Astrocyte (in vitro differentiated cells and primary cell): ENCODE measurements around the gene ASCL2. TPM values are rescaled to one million over a fixed set of nuclear protein-coding genes. Genes with fewer than 3 reads are reported as not detected.

Experiments used
- DNase-seq: peaks from one replicate; pipeline ENCODE4 v3.0.0-alpha.2; 2010; ENCODE audit warnings: low read depth
- FAIRE-seq: peaks from 2 replicates; lab custom pipeline; 2011; peaks lifted over from hg19 to GRCh38; lab: Jason Lieb, UNC
- H2AFZ ChIP-seq: 2 replicates; pipeline ENCODE4 v1.6.0; 2012; ENCODE audit warnings: low read depth, low read length, inconsistent platforms
- H3K27ac ChIP-seq: 2 replicates; pipeline ENCODE4 v1.5.1; 2011; ENCODE audit warnings: low read depth, low read length, inconsistent platforms
- H3K27me3 ChIP-seq: 2 replicates; pipeline ENCODE4 v1.6.0; 2011; ENCODE audit warnings: low read length, inconsistent platforms; ENCODE audit not compliant: insufficient read depth
- H3K36me3 ChIP-seq: 2 replicates; pipeline ENCODE4 v1.5.1; 2011; ENCODE audit warnings: low read length, inconsistent platforms; ENCODE audit not compliant: insufficient read depth
- H3K4me1 ChIP-seq: 2 replicates; pipeline ENCODE4 v1.5.1; 2011; ENCODE audit warnings: low read length, inconsistent platforms; ENCODE audit not compliant: insufficient read depth
- H3K4me2 ChIP-seq: 2 replicates; pipeline ENCODE4 v1.6.0; 2012; ENCODE audit warnings: low read length, inconsistent platforms
- H3K4me3 ChIP-seq: 2 replicates; pipeline ENCODE4 v1.5.1; 2011; ENCODE audit warnings: low read depth, mild to moderate bottlenecking, low read length, inconsistent platforms; ENCODE audit not compliant: insufficient read depth
- H3K79me2 ChIP-seq: 2 replicates; pipeline ENCODE4 v1.6.0; 2012; ENCODE audit warnings: mild to moderate bottlenecking, low read length, inconsistent platforms; ENCODE audit not compliant: insufficient read depth
- H3K9ac ChIP-seq: 2 replicates; pipeline ENCODE4 v1.6.0; 2012; ENCODE audit warnings: mild to moderate bottlenecking, low read length, inconsistent platforms
- H3K9me3 ChIP-seq: 2 replicates; pipeline ENCODE4 v1.5.1; 2012; ENCODE audit warnings: low read depth, mild to moderate bottlenecking, low read length, inconsistent platforms; ENCODE audit not compliant: insufficient read depth
- H4K20me1 ChIP-seq: 2 replicates; pipeline ENCODE4 v1.6.0; 2012; ENCODE audit warnings: low read length, inconsistent platforms; ENCODE audit not compliant: insufficient read depth
- H3K27ac Mint-ChIP-seq: one replicate; pipeline ENCODE4 v1.8.0; 2021; ENCODE audit warnings: mild to moderate bottlenecking, mixed read lengths; ENCODE audit not compliant: unreplicated experiment
- H3K27me3 Mint-ChIP-seq: one replicate; pipeline ENCODE4 v1.8.0; 2021; ENCODE audit warnings: low read depth, mixed read lengths; ENCODE audit not compliant: unreplicated experiment
- H3K36me3 Mint-ChIP-seq: one replicate; pipeline ENCODE4 v1.8.0; 2021; ENCODE audit warnings: low read depth, mixed read lengths; ENCODE audit not compliant: unreplicated experiment
- H3K4me1 Mint-ChIP-seq: one replicate; pipeline ENCODE4 v1.8.0; 2021; ENCODE audit warnings: low read depth, mixed read lengths; ENCODE audit not compliant: unreplicated experiment
- H3K4me3 Mint-ChIP-seq: one replicate; pipeline ENCODE4 v1.8.0; 2021; ENCODE audit warnings: mild to moderate bottlenecking, moderate library complexity, mixed read lengths; ENCODE audit not compliant: unreplicated experiment
- H3K9me3 Mint-ChIP-seq: one replicate; pipeline ENCODE4 v1.8.0; 2021; ENCODE audit warnings: mild to moderate bottlenecking, mixed read lengths; ENCODE audit not compliant: unreplicated experiment
- EZH2 ChIP-seq: IDR thresholded peaks from 2 replicates; pipeline ENCODE4 v1.6.1; 2012; ENCODE audit warnings: mild to moderate bottlenecking, low read length, inconsistent platforms; ENCODE audit not compliant: insufficient read depth
- total RNA-seq: library from RNA; stranded (reverse); gene quantifications from 2 replicates; pipeline ENCODE4 v1.2.1, GENCODE V29; 2021
- TF ChIP-seq, protein P1 (sequence below): IDR thresholded peaks from 2 replicates; pipeline ENCODE4 v1.5.1; 2011; ENCODE audit warnings: low read depth, mild to moderate bottlenecking, inconsistent platforms, low read length, moderate library complexity; ENCODE audit not compliant: insufficient read depth

Gene ASCL2
- total RNA-seq, 1 donor from 2014 or later, result not detected

GRCh38 chr11:2267306-2267850, 3.0 kb downstream of the ASCL2 start:
- H4K20me1 ChIP-seq, result no peaks in the 10 kb centered on the region
- H3K4me1 ChIP-seq, result no peaks in the 10 kb centered on the region
- no peak for TF ChIP-seq EZH2
- TF ChIP-seq, protein P1, sequence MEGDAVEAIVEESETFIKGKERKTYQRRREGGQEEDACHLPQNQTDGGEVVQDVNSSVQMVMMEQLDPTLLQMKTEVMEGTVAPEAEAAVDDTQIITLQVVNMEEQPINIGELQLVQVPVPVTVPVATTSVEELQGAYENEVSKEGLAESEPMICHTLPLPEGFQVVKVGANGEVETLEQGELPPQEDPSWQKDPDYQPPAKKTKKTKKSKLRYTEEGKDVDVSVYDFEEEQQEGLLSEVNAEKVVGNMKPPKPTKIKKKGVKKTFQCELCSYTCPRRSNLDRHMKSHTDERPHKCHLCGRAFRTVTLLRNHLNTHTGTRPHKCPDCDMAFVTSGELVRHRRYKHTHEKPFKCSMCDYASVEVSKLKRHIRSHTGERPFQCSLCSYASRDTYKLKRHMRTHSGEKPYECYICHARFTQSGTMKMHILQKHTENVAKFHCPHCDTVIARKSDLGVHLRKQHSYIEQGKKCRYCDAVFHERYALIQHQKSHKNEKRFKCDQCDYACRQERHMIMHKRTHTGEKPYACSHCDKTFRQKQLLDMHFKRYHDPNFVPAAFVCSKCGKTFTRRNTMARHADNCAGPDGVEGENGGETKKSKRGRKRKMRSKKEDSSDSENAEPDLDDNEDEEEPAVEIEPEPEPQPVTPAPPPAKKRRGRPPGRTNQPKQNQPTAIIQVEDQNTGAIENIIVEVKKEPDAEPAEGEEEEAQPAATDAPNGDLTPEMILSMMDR, result no peak
- H3K9me3 ChIP-seq, result no peaks in the 10 kb centered on the region
- no peaks in the 10 kb centered on the region for H3K36me3 ChIP-seq
- Mint-ChIP-seq H3K4me1 (no peaks in the 10 kb centered on the region), H3K36me3 (no peaks in the 10 kb centered on the region), H3K4me3 (no peak overlapping the region), H3K27me3 (peaks cover 52% of the 10 kb centered on the region), H3K27ac (no peak overlapping the region), H3K9me3 (peaks cover 11% of the 10 kb centered on the region)
- FAIRE-seq, result no peak
- no peak overlapping the region for H3K4me3 ChIP-seq
- no peaks in the 10 kb centered on the region for H3K79me2 ChIP-seq
- peaks cover 28% of the 10 kb centered on the region for H3K27me3 ChIP-seq
- H2AFZ ChIP-seq, result no peak overlapping the region
- no peak overlapping the region for H3K9ac ChIP-seq
- no peak overlapping the region for H3K27ac ChIP-seq
- DNase-seq, result no peak
- no peak overlapping the region for H3K4me2 ChIP-seq

- TF ChIP-seq, protein P1, result no peak
- no peak for TF ChIP-seq EZH2
- Histone ChIP-seq H3K27me3 (peaks cover 22% of the 10 kb centered on the region), H3K27ac (no peak overlapping the region), H3K79me2 (no peaks in the 10 kb centered on the region), H3K4me2 (no peak overlapping the region), H3K4me1 (no peaks in the 10 kb centered on the region), H4K20me1 (no peaks in the 10 kb centered on the region), H3K9ac (no peak overlapping the region), H2AFZ (no peak overlapping the region), H3K36me3 (no peaks in the 10 kb centered on the region), H3K9me3 (no peaks in the 10 kb centered on the region), H3K4me3 (no peak overlapping the region)
- H3K4me3 Mint-ChIP-seq, result no peak overlapping the region
- peaks cover 50% of the 10 kb centered on the region for H3K27me3 Mint-ChIP-seq
- no peak overlapping the region for H3K27ac Mint-ChIP-seq
- FAIRE-seq (no peak), DNase-seq (no peak)
- peaks cover 10% of the 10 kb centered on the region for H3K9me3 Mint-ChIP-seq
- no peaks in the 10 kb centered on the region for H3K36me3 Mint-ChIP-seq
- H3K4me1 Mint-ChIP-seq, result no peaks in the 10 kb centered on the region
Measured at GRCh38 chr11:2266586-2267305, 3.6 kb downstream of the ASCL2 start.
